ENCODE results near the gene TTC7B. TPM values are rescaled to one million over a fixed set of nuclear protein-coding genes. Genes with fewer than 3 reads are reported as not detected.

The TTC7B gene
- total and polyA plus RNA-seq, 2 experiments from 2014 or later, result 7.9 to 28.6 TPM

DNA sequence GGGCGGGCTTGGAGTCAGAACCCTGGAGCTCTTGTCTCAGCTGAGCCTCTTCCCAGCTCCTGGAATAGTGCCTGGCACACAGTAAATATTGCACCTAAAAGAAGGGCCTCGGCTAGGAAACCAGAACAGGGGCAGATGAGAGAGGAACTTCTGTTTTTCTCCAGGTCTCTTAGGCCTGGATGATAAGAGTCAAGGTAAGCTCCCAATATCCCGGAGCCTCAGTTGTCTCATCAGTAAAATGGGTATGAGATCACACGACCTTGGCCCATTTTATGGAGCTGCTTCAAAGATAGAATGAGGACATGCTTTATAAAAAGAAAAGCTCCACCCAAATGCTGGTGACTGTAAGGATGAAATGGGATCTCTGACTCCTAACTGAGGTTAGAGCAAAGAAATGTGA, 202.2 kb downstream of the TTC7B start (continued):
- TF ChIP-seq, protein P1, sequence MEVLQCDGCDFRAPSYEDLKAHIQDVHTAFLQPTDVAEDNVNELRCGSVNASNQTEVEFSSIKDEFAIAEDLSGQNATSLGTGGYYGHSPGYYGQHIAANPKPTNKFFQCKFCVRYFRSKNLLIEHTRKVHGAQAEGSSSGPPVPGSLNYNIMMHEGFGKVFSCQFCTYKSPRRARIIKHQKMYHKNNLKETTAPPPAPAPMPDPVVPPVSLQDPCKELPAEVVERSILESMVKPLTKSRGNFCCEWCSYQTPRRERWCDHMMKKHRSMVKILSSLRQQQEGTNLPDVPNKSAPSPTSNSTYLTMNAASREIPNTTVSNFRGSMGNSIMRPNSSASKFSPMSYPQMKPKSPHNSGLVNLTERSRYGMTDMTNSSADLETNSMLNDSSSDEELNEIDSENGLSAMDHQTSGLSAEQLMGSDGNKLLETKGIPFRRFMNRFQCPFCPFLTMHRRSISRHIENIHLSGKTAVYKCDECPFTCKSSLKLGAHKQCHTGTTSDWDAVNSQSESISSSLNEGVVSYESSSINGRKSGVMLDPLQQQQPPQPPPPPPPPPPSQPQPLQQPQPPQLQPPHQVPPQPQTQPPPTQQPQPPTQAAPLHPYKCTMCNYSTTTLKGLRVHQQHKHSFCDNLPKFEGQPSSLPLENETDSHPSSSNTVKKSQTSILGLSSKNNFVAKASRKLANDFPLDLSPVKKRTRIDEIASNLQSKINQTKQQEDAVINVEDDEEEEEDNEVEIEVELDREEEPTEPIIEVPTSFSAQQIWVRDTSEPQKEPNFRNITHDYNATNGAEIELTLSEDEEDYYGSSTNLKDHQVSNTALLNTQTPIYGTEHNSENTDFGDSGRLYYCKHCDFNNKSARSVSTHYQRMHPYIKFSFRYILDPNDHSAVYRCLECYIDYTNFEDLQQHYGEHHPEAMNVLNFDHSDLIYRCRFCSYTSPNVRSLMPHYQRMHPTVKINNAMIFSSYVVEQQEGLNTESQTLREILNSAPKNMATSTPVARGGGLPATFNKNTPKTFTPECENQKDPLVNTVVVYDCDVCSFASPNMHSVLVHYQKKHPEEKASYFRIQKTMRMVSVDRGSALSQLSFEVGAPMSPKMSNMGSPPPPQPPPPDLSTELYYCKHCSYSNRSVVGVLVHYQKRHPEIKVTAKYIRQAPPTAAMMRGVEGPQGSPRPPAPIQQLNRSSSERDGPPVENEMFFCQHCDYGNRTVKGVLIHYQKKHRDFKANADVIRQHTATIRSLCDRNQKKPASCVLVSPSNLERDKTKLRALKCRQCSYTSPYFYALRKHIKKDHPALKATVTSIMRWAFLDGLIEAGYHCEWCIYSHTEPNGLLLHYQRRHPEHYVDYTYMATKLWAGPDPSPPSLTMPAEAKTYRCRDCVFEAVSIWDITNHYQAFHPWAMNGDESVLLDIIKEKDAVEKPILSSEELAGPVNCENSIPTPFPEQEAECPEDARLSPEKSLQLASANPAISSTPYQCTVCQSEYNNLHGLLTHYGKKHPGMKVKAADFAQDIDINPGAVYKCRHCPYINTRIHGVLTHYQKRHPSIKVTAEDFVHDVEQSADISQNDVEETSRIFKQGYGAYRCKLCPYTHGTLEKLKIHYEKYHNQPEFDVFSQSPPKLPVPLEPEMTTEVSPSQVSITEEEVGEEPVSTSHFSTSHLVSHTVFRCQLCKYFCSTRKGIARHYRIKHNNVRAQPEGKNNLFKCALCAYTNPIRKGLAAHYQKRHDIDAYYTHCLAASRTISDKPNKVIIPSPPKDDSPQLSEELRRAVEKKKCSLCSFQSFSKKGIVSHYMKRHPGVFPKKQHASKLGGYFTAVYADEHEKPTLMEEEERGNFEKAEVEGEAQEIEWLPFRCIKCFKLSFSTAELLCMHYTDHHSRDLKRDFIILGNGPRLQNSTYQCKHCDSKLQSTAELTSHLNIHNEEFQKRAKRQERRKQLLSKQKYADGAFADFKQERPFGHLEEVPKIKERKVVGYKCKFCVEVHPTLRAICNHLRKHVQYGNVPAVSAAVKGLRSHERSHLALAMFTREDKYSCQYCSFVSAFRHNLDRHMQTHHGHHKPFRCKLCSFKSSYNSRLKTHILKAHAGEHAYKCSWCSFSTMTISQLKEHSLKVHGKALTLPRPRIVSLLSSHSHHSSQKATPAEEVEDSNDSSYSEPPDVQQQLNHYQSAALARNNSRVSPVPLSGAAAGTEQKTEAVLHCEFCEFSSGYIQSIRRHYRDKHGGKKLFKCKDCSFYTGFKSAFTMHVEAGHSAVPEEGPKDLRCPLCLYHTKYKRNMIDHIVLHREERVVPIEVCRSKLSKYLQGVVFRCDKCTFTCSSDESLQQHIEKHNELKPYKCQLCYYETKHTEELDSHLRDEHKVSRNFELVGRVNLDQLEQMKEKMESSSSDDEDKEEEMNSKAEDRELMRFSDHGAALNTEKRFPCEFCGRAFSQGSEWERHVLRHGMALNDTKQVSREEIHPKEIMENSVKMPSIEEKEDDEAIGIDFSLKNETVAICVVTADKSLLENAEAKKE (CRISPR knock-in tag; IDR thresholded peaks at IDR 0.05), result no peak
- TF ChIP-seq EZH2 (IDR thresholded peaks at IDR 0.05; ENCODE audit: low read depth, unreplicated experiment) (no peak), ZNF331 (CRISPR knock-in tag; IDR thresholded peaks at IDR 0.05; ENCODE audit: low read depth) (no peak)

DNA sequence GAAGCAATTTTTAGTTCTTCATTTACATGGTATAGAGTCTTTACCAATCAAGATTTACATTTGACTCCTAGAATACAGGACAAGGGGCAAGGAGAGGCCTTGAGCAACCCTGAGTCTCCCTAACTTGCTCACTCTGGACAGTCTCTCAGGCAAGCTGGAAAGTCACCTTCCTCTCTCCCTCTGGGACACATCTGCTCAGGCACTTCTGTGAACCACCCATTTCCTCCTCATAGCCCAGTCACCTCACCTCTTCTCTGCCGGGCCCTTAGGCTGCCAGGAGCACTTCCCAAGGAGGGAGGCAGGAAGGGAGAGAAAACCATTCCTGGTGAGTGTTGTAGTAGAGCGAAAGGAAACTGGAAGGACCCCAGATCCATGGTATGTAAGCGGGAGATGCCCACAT, 202.8 kb downstream of the TTC7B start:
- Histone ChIP-seq H3F3A (replicated peaks; ENCODE audit: low read depth) (no peaks in the 10 kb centered on the region), H3K36me3 (ENCODE audit: insufficient read depth) (no peaks in the 10 kb centered on the region), H3K4me1 (ENCODE audit: insufficient read depth) (peaks cover 16% of the 10 kb centered on the region), H3K9me2 (ENCODE audit: insufficient read depth) (no peaks in the 10 kb centered on the region), H3K4me3 (no peak overlapping the region), H3K79me2 (replicated peaks; ENCODE audit: insufficient read depth) (no peaks in the 10 kb centered on the region), H3K27ac (ENCODE audit: low read depth) (no peak overlapping the region), H3K4me2 (no peak overlapping the region), H2AFZ (no peak overlapping the region), H3K27me3 (ENCODE audit: insufficient read depth) (no peaks in the 10 kb centered on the region), H4K20me1 (replicated peaks; ENCODE audit: insufficient read depth) (no peaks in the 10 kb centered on the region)
- Mint-ChIP-seq H3K4me1 (peaks cover 29% of the 10 kb centered on the region), H3K27me3 (ENCODE audit: insufficient read depth, low read depth, poor library complexity) (peaks cover 8% of the 10 kb centered on the region), H3K9me3 (no peaks in the 10 kb centered on the region), H3K27ac (peak overlapping the region; percentile 64), H3K36me3 (ENCODE audit: low read depth) (no peaks in the 10 kb centered on the region), H3K4me3 (no peak overlapping the region)
- DNase-seq (ENCODE audit: low spot score), result no peak
- no peak for ATAC-seq
- TF ChIP-seq, protein P2, sequence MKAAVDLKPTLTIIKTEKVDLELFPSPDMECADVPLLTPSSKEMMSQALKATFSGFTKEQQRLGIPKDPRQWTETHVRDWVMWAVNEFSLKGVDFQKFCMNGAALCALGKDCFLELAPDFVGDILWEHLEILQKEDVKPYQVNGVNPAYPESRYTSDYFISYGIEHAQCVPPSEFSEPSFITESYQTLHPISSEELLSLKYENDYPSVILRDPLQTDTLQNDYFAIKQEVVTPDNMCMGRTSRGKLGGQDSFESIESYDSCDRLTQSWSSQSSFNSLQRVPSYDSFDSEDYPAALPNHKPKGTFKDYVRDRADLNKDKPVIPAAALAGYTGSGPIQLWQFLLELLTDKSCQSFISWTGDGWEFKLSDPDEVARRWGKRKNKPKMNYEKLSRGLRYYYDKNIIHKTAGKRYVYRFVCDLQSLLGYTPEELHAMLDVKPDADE (IDR thresholded peaks at IDR 0.05), result no peak
- no peak for TF ChIP-seq JUNB (IDR thresholded peaks at IDR 0.05; ENCODE audit: unreplicated experiment)
- TF ChIP-seq EZH2 (IDR thresholded peaks at IDR 0.05; ENCODE audit: low read depth, unreplicated experiment), result no peak
- no peak for TF ChIP-seq EZH2phosphoT487 (IDR thresholded peaks at IDR 0.05; ENCODE audit: unreplicated experiment)
- TF ChIP-seq ZNF331 (CRISPR knock-in tag; IDR thresholded peaks at IDR 0.05; ENCODE audit: low read depth), result no peak
- TF ChIP-seq, protein P1 (CRISPR knock-in tag; IDR thresholded peaks at IDR 0.05), result no peak

Data from GM23338 (cell line).